GM19351 (cell line): ENCODE results near the gene ACTN4.
A peak's percentile ranks its signal among the peaks of the same experiment; 100 is the strongest.
"Not testable (repeated sequence)": the region's sequence is repeated elsewhere in the genome, so short reads cannot be mapped to it uniquely, and the experiment has no call there.

Source experiments
- ATAC-seq: cut with Tn5 transposase; IDR thresholded peaks from one replicate; pipeline ENCODE4 v1.9.1; 2021; ENCODE audit warnings: mild to moderate bottlenecking, moderate library complexity; ENCODE audit not compliant: unreplicated experiment

Gene ACTN4

DNA sequence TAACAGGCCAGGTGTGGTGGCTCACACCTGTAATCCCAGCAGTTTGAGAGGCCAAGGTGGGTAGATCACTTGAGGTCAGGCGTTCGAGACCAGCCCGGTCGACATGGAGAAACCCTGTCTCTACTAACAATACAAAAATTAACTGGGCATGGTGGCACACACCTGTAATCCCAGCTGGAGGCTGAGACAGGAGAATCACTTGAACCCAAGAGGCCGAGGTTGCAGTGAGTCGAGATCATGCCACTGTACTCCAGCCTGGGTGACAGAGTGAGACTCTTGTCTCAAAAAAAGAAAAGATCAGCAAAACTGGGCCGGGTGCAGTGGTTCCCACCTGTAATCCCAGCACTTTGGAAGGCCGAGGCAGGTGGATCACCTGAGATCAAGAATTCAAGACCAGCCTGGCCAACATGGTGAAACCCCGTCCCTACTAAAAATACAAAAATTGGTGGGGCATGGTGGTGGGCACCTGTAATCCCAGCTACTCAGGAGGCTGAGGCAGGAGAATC is 114.5 kb downstream of the ACTN4 start:
- not testable (repeated sequence) for ATAC-seq

DNA sequence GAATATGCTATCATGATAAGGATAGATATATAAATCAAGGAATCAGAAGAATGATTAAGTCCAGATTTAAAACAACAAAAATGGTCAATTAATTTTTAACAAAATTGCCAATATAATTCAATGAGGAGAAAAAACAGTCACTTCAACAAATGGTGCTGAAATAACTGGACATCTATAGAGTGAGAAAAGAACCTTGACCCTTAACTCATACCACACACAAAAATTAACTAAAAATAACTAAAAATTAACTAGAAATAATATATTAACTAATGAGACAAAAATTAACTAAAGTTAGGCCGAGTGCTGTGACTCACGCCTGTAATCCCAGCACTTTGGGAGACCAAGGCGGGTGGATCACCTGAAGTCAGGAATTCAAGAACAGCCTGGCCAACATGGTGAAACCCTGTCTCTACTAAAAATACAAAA is 116.4 kb downstream of the ACTN4 start:
- ATAC-seq = no peak

DNA sequence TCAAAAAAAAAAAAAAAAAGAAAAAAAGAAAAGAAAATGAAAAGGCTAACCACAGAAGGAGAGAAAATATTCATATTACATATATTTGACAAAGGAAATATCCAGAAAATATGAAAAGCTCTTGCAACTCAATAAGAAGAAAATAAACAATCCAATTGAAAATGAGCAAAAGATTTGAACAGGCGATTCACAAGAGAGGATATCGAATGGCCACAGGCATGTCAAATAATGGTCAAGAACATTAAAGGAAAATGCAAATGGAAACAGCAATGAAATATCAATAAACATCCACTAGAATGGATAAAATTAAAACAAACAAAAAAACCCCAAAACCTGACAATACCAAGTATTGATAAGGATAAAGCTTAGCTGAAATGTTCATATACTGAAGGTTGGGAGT is 117.8 kb downstream of the ACTN4 start:
- no peak for ATAC-seq

DNA sequence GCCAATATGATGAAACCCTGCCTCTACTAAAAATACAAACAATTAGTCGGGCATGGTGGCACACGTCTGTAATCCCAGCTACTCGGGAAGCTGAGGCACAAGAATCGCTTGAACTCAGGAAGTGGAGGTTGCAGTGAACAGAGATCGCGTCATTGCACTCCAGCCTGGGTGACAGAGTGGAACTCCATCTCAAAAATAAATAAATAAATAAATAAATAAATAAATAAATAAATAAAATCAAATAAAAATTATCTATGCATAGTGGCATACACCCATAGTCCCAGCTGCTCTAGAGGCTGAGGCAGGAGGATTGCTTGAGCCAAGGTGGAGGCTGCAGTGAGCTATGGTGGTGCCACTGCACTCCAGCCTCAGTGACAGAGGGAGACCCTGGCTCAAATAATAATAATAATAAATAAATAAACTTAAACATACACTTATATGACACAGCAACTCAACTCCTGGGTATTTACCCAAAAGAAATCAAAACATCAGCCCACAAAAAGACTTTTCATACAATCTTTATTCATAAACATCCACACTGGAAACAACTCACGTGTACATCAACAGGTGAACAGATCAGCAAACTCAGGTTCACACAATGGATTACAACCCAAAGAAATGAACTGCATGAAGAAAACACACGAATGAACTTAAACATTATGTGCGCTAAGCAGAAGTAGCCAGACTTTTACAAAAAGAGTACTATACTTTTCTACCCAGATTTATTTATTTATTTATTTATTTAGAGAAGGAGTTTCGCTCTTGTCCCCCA is 119.0 kb downstream of the ACTN4 start:
- ATAC-seq = no peak

DNA sequence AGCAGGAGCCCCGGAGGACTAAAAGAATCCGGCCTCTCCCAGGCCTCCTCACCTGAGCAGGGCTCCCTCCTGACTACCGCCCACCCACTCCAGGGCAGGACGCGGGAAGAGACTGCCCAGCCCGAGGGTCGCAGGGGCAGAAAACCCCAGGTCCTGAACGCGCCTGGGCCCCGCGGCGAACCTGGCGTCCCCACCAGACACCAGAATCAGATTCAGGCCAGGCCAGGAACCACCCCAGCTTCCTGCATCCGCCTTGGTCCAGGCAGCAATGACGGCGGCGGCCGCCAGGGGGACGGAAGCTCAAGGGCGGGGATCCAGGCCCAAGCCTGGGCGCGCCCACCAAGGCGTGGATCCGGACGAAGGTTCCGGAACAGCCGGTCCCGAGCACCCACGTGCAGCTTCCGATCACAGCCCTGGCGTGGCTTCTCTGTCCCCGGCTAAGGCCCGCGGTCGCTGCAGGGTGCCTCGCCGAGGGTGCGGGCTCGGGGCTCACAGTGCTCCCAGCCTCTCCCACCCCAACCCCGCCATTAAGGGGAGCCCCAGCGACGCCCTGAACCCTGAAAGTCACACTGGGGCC is 122.3 kb downstream of the ACTN4 start:
- peak; percentile 73 for ATAC-seq

DNA sequence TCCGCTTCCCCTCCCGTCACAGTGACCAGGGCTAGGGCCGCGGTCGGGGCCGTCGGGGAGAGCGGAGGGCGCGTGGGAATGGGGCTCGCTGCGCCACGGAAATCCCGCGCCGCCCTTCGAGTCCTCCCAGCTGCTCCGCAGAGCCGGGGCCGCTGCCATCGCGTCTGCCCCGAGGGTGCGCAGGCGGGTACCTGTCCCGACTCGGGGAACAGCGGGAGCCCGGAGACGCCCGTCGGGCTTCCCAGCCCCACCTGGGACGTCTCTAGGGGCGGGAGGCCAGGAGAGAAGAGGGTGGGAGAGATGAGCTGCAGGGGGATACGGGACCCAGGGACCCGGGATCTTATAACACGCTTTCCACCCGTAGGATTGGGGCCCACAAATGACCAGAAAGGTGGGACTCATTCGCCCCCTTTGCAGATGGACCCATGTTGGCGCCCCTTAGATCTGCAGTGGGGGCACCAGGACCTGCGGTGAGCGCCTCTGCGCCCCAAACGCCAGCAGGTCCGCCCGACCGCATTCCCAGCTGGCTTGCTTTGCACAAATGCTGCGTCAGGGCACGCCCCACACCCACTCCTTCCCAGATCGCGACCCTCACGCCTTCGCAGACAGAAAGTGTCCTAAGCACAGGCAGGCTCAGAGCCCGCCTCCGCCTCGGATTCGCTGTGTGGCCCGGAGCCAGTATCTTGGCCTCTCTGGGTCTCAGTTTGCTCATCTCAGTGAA is 122.9 kb downstream of the ACTN4 start:
- peak; percentile 7 for ATAC-seq

DNA sequence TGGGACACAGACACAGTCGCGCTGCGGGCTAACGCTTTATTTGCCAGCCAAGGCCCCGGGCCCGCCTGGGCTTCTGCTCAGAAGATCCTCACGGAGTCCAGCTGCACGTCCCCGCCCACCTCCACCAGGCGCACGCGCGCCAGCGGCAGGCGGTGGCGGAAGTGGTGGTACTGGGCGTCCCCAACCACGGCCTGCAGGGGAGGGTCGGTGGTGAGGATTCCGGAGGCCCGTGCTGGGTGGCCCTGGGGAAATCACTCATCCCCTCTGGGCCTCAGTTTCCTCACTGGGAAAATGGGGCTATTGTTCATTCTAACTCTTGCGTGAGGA is 123.5 kb downstream of the ACTN4 start:
- peak; percentile 62 for ATAC-seq

DNA sequence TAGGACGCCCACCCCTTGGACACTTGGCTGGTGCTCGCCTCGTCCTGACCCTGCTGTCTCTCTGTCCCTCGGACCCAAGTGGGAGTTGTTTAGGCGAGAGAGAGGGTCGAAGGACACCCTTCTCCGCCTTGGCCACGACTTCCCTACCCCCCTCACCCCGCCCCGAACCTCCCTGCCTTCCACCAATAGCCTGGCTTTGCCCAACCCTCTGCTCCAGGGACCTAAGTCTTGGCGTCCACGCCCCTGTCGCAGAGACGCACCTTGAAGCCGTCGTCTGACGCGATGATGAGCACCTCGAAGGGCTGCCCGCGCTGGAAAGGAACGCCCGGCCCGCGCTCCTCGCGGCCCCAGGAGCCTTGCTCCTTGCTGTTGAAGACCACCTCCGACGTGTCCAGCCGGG is 124.1 kb downstream of the ACTN4 start:
- not testable (repeated sequence) for ATAC-seq

DNA sequence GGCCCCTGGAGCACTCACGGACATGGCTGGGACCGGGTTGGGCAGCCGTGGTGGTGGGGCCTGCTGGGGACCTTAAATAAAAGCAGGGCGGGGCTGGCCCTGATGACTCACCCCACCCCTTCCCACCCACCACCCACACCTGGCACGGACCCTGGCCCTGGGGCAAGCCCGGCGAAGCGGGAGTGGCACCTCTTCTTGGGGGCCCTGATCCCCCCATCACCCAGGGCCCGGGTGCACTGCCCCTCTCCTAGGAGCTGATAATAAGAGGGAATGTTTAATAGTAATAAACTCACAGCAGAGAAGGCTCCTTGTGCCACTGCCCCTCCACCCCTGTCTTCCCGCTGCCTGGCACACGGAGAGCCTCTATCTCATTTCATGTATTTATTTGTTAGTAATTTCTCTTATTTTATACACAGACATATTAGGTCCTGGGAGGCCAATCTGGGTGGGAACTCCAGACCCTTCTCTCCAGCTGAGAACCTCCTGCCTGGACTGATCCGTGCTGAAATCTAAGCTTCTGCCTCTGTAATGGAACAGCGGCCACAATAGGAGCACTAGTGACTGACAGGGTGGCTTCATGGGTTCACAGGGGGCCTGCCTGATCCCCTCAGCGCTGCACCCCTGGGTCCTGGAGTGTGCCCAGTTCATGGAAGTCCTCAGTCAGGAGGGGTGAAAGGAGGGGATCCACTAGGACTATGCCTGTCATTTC is 126.2 kb downstream of the ACTN4 start, which contains the start of gene LGALS7:
Gene LGALS7, minus strand, starts transcription at position 49 of the 709 bp plus-strand sequence. Its CDS starts 25 bp downstream, at position 24.
- ATAC-seq = no peak

DNA sequence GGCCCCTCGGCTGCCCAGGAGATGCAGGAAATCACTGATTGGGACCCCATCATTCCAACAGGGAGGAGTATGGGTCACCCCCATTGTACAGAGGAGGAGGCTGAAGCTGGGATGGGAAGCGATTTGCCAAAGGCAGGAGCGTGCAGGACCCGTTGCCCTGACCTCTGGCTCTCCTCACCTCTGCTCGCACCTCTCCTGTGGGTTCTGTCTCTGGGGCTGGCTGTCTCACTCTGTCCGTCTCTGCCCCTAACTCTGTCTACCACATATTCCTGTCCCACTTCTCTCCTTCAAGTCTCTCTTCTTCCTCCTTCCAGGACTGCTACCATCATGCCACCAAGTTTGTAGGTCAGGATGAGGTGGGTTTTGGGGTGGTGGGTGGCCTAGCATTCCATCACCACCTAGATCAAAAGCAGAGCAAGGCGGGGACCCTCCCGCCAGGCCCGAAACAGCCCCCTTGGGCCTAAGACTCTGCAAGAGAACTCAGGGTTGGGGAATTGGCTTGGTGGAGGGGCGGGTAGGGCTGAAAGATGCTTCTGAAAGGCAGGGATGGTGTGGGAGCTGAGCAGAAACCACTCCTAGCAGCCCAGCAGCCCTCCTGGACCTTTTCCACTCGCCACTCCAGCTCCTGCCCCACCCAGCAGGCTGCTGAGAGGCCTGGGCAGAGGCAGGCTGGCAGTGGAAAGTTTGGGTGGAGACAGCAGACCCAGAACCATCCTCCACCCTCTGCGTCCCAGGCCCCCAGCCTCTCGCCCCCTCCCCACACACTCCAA is 126.9 kb downstream of the ACTN4 start:
- ATAC-seq = no peak

DNA sequence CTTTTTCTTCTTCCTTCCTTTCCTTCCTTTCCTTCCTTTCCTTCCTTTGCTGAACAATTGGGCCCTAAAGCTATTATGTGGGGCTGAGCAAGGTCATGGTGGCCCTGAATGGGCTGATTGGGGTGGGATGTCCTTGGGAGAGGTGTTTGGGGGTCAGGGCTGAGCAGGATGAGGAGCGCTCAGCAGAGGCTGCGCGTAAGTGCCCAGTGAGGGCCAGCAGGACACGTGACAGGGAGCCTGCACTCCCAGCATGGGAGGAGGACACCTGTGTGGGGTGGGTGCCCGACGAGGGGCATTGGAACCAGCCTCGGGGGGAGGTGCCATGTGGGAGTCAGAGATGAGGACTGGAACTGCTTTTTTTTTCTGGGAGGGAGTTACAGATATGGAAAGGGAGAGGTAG is 131.3 kb downstream of the ACTN4 start:
- no peak for ATAC-seq

DNA sequence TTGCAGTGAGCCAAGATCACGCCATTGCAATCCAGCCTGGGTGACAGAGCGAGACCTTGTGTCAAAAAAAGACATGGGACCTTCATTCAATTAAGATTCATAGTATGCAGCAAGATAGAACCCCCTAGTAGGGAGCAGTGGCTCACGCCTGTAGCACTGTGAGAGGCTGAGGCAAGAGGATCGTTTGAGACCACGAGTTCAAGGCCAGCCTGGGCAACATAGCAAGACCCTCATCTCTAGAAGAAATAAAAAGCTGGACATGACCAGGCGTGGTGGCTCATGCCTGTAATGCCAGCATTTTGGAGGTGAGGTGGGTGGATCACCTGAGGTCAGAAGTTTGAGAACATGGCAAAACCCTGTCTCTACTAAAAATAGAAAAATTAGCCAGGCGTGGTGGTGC is 133.0 kb downstream of the ACTN4 start:
- no peak for ATAC-seq

DNA sequence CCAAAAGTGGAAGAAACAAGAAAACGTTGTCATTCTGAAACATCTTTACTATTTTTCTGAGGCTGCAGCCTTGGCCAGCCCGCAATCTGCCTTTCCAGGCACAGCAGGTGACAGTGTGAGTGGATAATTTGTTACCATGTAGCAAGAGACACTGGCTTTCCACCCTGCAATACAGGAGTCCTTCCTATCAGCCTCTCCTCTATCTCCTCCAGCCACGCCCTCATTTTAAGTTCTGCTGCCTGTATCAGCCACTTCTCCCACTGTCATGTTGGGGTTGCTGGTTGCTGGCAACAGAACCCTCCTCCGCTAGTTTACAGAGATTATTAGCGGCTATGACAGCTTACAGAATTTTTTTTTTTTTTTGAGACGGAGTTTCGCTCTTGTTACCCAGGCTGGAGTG is 133.6 kb downstream of the ACTN4 start:
- no peak for ATAC-seq
